NT2/D1 (cell line): ENCODE data around the gene AGXT.

Experiments used
- SUZ12 ChIP-seq: IDR thresholded peaks from 2 replicates; pipeline ENCODE4 v1.6.1; 2011; ENCODE audit not compliant: insufficient read length, insufficient read depth; ENCODE audit errors: extremely low read depth
- YY1 ChIP-seq: IDR thresholded peaks from 2 replicates; pipeline ENCODE4 v1.6.1; 2011; ENCODE audit not compliant: insufficient read length, insufficient read depth
- ZNF274 ChIP-seq: IDR thresholded peaks from 2 replicates; pipeline ENCODE4 v1.6.1; 2011; ENCODE audit warnings: mild to moderate bottlenecking, low read depth, low read length

DNA sequence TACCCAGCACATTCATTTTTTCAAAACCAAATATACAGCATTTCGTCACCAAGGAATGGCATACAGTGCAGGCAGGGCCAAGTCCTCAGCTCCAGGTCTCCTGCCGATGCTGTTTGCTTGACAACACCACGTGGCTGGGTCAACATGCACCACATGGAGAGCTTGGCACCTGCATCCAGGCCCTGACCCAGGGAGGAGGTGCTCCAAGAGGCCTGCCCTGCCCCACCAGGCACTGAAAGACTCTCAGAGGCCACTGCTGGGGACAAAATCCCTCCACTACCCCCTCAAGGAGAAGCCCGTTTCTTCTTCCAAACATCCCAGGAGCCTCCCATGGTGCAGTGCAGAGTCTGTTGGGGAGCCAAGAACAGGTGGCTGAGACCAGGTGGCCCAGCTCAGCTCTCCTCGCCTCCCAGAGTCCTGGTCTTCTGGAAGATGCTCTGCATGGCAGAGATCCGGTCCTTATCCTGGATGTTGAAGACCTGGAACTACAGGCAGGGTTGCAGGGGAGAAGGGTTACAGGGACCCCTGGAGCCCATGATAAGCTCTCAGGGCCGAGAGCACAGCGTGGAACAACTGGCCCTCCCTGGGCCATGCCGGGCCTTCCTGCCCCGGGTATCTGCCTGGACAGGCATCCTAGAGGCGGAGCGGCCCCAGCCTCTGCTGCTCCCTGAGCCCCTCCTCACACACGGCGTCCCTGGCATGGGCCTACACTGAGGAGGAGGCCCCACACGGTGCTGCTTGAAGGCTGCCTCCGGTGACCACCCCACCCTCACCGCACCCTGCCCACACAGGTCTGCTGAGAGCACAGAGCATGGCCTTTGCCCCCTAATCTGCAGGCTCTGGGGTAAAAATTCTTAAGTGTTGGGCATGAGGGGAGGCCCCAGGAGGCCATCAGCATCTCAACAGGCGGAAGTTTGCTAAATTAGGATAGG is 18.3 kb downstream of the AGXT start:
- TF ChIP-seq ZNF274 (no peak), YY1 (no peak), SUZ12 (no peak)
